Astrocyte (in vitro differentiated cells and primary cell): ENCODE data around the gene PUM2. TPM values are rescaled to one million over a fixed set of nuclear protein-coding genes. Genes with fewer than 3 reads are reported as not detected.

Source experiments
- DNase-seq: peaks from one replicate; pipeline ENCODE4 v3.0.0-alpha.2; 2010; ENCODE audit warnings: low read depth
- FAIRE-seq: peaks from 2 replicates; lab custom pipeline; 2011; peaks lifted over from hg19 to GRCh38; lab: Jason Lieb, UNC
- H2AFZ ChIP-seq: 2 replicates; pipeline ENCODE4 v1.6.0; 2012; ENCODE audit warnings: low read depth, low read length, inconsistent platforms
- H3K27ac ChIP-seq: 2 replicates; pipeline ENCODE4 v1.5.1; 2011; ENCODE audit warnings: low read depth, low read length, inconsistent platforms
- H3K27me3 ChIP-seq: 2 replicates; pipeline ENCODE4 v1.6.0; 2011; ENCODE audit warnings: low read length, inconsistent platforms; ENCODE audit not compliant: insufficient read depth
- H3K36me3 ChIP-seq: 2 replicates; pipeline ENCODE4 v1.5.1; 2011; ENCODE audit warnings: low read length, inconsistent platforms; ENCODE audit not compliant: insufficient read depth
- H3K4me1 ChIP-seq: 2 replicates; pipeline ENCODE4 v1.5.1; 2011; ENCODE audit warnings: low read length, inconsistent platforms; ENCODE audit not compliant: insufficient read depth
- H3K4me2 ChIP-seq: 2 replicates; pipeline ENCODE4 v1.6.0; 2012; ENCODE audit warnings: low read length, inconsistent platforms
- H3K4me3 ChIP-seq: 2 replicates; pipeline ENCODE4 v1.5.1; 2011; ENCODE audit warnings: low read depth, mild to moderate bottlenecking, low read length, inconsistent platforms; ENCODE audit not compliant: insufficient read depth
- H3K79me2 ChIP-seq: 2 replicates; pipeline ENCODE4 v1.6.0; 2012; ENCODE audit warnings: mild to moderate bottlenecking, low read length, inconsistent platforms; ENCODE audit not compliant: insufficient read depth
- H3K9ac ChIP-seq: 2 replicates; pipeline ENCODE4 v1.6.0; 2012; ENCODE audit warnings: mild to moderate bottlenecking, low read length, inconsistent platforms
- H3K9me3 ChIP-seq: 2 replicates; pipeline ENCODE4 v1.5.1; 2012; ENCODE audit warnings: low read depth, mild to moderate bottlenecking, low read length, inconsistent platforms; ENCODE audit not compliant: insufficient read depth
- H4K20me1 ChIP-seq: 2 replicates; pipeline ENCODE4 v1.6.0; 2012; ENCODE audit warnings: low read length, inconsistent platforms; ENCODE audit not compliant: insufficient read depth
- H3K27ac Mint-ChIP-seq: one replicate; pipeline ENCODE4 v1.8.0; 2021; ENCODE audit warnings: mild to moderate bottlenecking, mixed read lengths; ENCODE audit not compliant: unreplicated experiment
- H3K27me3 Mint-ChIP-seq: one replicate; pipeline ENCODE4 v1.8.0; 2021; ENCODE audit warnings: low read depth, mixed read lengths; ENCODE audit not compliant: unreplicated experiment
- H3K36me3 Mint-ChIP-seq: one replicate; pipeline ENCODE4 v1.8.0; 2021; ENCODE audit warnings: low read depth, mixed read lengths; ENCODE audit not compliant: unreplicated experiment
- H3K4me1 Mint-ChIP-seq: one replicate; pipeline ENCODE4 v1.8.0; 2021; ENCODE audit warnings: low read depth, mixed read lengths; ENCODE audit not compliant: unreplicated experiment
- H3K4me3 Mint-ChIP-seq: one replicate; pipeline ENCODE4 v1.8.0; 2021; ENCODE audit warnings: mild to moderate bottlenecking, moderate library complexity, mixed read lengths; ENCODE audit not compliant: unreplicated experiment
- H3K9me3 Mint-ChIP-seq: one replicate; pipeline ENCODE4 v1.8.0; 2021; ENCODE audit warnings: mild to moderate bottlenecking, mixed read lengths; ENCODE audit not compliant: unreplicated experiment
- EZH2 ChIP-seq: IDR thresholded peaks from 2 replicates; pipeline ENCODE4 v1.6.1; 2012; ENCODE audit warnings: mild to moderate bottlenecking, low read length, inconsistent platforms; ENCODE audit not compliant: insufficient read depth
- total RNA-seq: library from RNA; stranded (reverse); gene quantifications from 2 replicates; pipeline ENCODE4 v1.2.1, GENCODE V29; 2021
- TF ChIP-seq, protein P1 (sequence below): IDR thresholded peaks from 2 replicates; pipeline ENCODE4 v1.5.1; 2011; ENCODE audit warnings: low read depth, mild to moderate bottlenecking, inconsistent platforms, low read length, moderate library complexity; ENCODE audit not compliant: insufficient read depth

PUM2 gene
- total RNA-seq, 1 donor from 2014 or later = 69.4 TPM

DNA sequence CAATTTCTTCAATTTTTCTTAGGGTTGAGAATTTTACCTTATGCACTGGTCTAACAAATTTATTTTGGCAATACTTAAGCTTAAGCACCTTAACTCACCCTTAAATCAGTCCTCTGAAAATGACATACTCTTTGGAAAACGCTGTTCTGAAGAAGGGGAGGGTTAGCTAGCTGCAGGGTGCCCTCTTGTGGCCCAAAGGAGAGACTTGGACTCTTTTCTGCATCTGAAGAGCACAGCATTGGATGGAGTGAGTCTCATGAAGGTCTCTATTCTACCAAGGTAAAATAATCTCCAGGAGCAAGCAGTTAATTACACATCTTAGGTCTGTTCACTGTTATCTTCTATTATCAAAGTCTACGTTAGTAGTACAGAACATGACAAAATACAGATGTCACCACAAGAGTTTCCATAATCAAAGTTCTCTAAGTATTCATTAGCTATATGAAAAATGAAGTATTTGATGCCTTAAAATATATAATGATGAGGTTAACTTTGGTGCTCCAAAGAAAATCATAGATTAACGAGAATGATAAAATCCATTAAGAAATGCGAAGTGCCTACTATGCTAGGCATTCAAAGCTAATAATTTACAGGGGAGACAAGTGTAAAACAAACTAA is 24.4 kb downstream of the PUM2 start:
- Histone ChIP-seq H3K27ac (no peak overlapping the region), H3K9ac (no peak overlapping the region), H3K4me1 (no peaks in the 10 kb centered on the region), H3K79me2 (peaks cover 98% of the 10 kb centered on the region), H4K20me1 (peaks cover 87% of the 10 kb centered on the region), H3K4me3 (no peak overlapping the region), H2AFZ (no peak overlapping the region), H3K9me3 (no peaks in the 10 kb centered on the region), H3K36me3 (peaks cover 9% of the 10 kb centered on the region), H3K4me2 (no peak overlapping the region), H3K27me3 (no peaks in the 10 kb centered on the region)
- Mint-ChIP-seq H3K36me3 (peaks cover 12% of the 10 kb centered on the region), H3K4me3 (no peak overlapping the region), H3K9me3 (no peaks in the 10 kb centered on the region), H3K27me3 (no peaks in the 10 kb centered on the region), H3K4me1 (peaks cover 21% of the 10 kb centered on the region), H3K27ac (no peak overlapping the region)
- DNase-seq (peak; percentile 27), FAIRE-seq (no peak)
- TF ChIP-seq EZH2 = no peak
- TF ChIP-seq, protein P1, sequence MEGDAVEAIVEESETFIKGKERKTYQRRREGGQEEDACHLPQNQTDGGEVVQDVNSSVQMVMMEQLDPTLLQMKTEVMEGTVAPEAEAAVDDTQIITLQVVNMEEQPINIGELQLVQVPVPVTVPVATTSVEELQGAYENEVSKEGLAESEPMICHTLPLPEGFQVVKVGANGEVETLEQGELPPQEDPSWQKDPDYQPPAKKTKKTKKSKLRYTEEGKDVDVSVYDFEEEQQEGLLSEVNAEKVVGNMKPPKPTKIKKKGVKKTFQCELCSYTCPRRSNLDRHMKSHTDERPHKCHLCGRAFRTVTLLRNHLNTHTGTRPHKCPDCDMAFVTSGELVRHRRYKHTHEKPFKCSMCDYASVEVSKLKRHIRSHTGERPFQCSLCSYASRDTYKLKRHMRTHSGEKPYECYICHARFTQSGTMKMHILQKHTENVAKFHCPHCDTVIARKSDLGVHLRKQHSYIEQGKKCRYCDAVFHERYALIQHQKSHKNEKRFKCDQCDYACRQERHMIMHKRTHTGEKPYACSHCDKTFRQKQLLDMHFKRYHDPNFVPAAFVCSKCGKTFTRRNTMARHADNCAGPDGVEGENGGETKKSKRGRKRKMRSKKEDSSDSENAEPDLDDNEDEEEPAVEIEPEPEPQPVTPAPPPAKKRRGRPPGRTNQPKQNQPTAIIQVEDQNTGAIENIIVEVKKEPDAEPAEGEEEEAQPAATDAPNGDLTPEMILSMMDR = peak; percentile 91

- H3K27me3 Mint-ChIP-seq = no peaks in the 10 kb centered on the region
- no peak overlapping the region for H3K4me2 ChIP-seq
- H3K36me3 Mint-ChIP-seq = peaks cover 12% of the 10 kb centered on the region
- H3K4me3 Mint-ChIP-seq = no peak overlapping the region
- DNase-seq (no peak), FAIRE-seq (no peak)
- no peak overlapping the region for H3K9ac ChIP-seq
- no peaks in the 10 kb centered on the region for H3K27me3 ChIP-seq
- no peak overlapping the region for H3K4me3 ChIP-seq
- no peak for TF ChIP-seq EZH2
- TF ChIP-seq, protein P1 = no peak
- H3K27ac Mint-ChIP-seq = no peak overlapping the region
- peaks cover 18% of the 10 kb centered on the region for H3K36me3 ChIP-seq
- H3K9me3 Mint-ChIP-seq = no peaks in the 10 kb centered on the region
- peaks cover 98% of the 10 kb centered on the region for H3K79me2 ChIP-seq
- H3K4me1 ChIP-seq = no peaks in the 10 kb centered on the region
- H2AFZ ChIP-seq = no peak overlapping the region
- peaks cover 67% of the 10 kb centered on the region for H4K20me1 ChIP-seq
- H3K9me3 ChIP-seq = no peaks in the 10 kb centered on the region
- H3K4me1 Mint-ChIP-seq = peaks cover 16% of the 10 kb centered on the region
- H3K27ac ChIP-seq = no peak overlapping the region
Measured at GRCh38 chr2:20322527-20323300, 27.9 kb downstream of the PUM2 start.

- Mint-ChIP-seq H3K4me3 (no peak overlapping the region), H3K9me3 (no peaks in the 10 kb centered on the region), H3K4me1 (peaks cover 11% of the 10 kb centered on the region), H3K27ac (no peak overlapping the region), H3K36me3 (peaks cover 8% of the 10 kb centered on the region), H3K27me3 (no peaks in the 10 kb centered on the region)
- peaks cover 81% of the 10 kb centered on the region for H3K79me2 ChIP-seq
- H4K20me1 ChIP-seq = peaks cover 51% of the 10 kb centered on the region
- DNase-seq (no peak), FAIRE-seq (no peak)
- no peak overlapping the region for H3K4me2 ChIP-seq
- H3K9ac ChIP-seq = no peak overlapping the region
- peaks cover 7% of the 10 kb centered on the region for H3K4me1 ChIP-seq
- H3K27ac ChIP-seq = no peak overlapping the region
- H2AFZ ChIP-seq = no peak overlapping the region
- no peaks in the 10 kb centered on the region for H3K27me3 ChIP-seq
- H3K9me3 ChIP-seq = no peaks in the 10 kb centered on the region
- TF ChIP-seq, protein P1 = no peak
- H3K36me3 ChIP-seq = peaks cover 20% of the 10 kb centered on the region
- no peak overlapping the region for H3K4me3 ChIP-seq
Measured at GRCh38 chr2:20317690-20318089, 33.0 kb downstream of the PUM2 start.
